Measurements from ENCODE around the gene KCNAB1. TPM values are rescaled to one million over a fixed set of nuclear protein-coding genes. Genes with fewer than 3 reads are reported as not detected.

KCNAB1 gene
- total and polyA plus RNA-seq, 4 donors, result 0.76 to 2.8 (median 1.0) TPM

DNA sequence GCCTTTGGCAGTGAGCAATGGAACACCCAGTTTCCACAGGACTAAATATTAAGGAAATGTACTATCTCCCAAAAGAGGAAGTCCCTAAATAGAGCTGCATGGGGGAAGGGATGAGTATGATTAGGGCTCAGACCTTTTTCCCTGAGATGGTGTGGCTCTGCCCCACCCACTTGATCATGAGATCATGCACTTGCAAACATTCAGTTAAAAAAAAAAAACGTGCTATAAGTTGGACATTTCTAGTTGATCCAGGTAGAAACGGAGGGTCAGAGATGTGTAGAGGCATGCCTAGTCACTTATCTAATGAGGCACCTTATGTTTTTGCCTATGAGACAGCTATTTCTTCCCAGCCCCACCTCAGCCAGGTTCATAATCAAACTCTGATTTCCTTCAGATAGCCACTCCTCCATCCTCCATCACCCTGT lies 459.1 kb downstream of the KCNAB1 start:
- Histone ChIP-seq H3K4me1 (ENCODE audit: control insufficient read depth in 4 of 4, insufficient read depth in 4 of 4, low read length in 3 of 4) (no peaks in the 10 kb centered on the region), H3K36me3 (ENCODE audit: control insufficient read depth in 4 of 4, insufficient read depth in 3 of 4, low read depth in 1 of 4, low read length in 3 of 4) (no peaks in the 10 kb centered on the region), H3K27me3 (ENCODE audit: control insufficient read depth in 4 of 4, insufficient read depth in 4 of 4, low read length in 3 of 4) (no peaks in the 10 kb centered on the region), H3K9ac (ENCODE audit: low read depth in 1 of 2, low read length in 2 of 2) (no peak overlapping the region), H3K4me3 (ENCODE audit: low read depth in 1 of 3, low read length in 3 of 3) (no peak overlapping the region), H3K27ac (ENCODE audit: low read depth in 1 of 2, low read length in 2 of 2) (no peak overlapping the region), H3K9me3 (ENCODE audit: control insufficient read depth in 4 of 4, low read length in 3 of 4) (no peaks in the 10 kb centered on the region)
- DNase-seq (ENCODE audit: low spot score), result no peak
- TF ChIP-seq RAD21 (IDR thresholded peaks at IDR 0.05) (no peak), GABPA (IDR thresholded peaks at IDR 0.05 in 1 of 2, conservative IDR thresholded peaks at IDR 0.05 in 1 of 2) (no peak), YY1 (IDR thresholded peaks at IDR 0.05) (no peak), JUND (IDR thresholded peaks at IDR 0.05) (no peak), SP1 (IDR thresholded peaks at IDR 0.05) (no peak)
- WGBS, result 56% methylated on average over 2 of the region's 2 CpGs

GRCh38 chr3:156581033-156581432 lies 460.7 kb downstream of the KCNAB1 start:
- Histone ChIP-seq H3K4me3 (ENCODE audit: low read depth in 1 of 3, low read length in 3 of 3) (no peak overlapping the region), H3K9me3 (ENCODE audit: control insufficient read depth in 4 of 4, low read length in 3 of 4) (no peaks in the 10 kb centered on the region), H3K27ac (ENCODE audit: low read depth in 1 of 2, low read length in 2 of 2) (no peak overlapping the region), H3K9ac (ENCODE audit: low read depth in 1 of 2, low read length in 2 of 2) (no peak overlapping the region), H3K27me3 (ENCODE audit: control insufficient read depth in 4 of 4, insufficient read depth in 4 of 4, low read length in 3 of 4) (no peaks in the 10 kb centered on the region), H3K36me3 (ENCODE audit: control insufficient read depth in 4 of 4, insufficient read depth in 3 of 4, low read depth in 1 of 4, low read length in 3 of 4) (no peaks in the 10 kb centered on the region), H3K4me1 (ENCODE audit: control insufficient read depth in 4 of 4, insufficient read depth in 4 of 4, low read length in 3 of 4) (no peaks in the 10 kb centered on the region)
- TF ChIP-seq ZBTB33 (IDR thresholded peaks at IDR 0.05) (no peak), HNF4G (IDR thresholded peaks at IDR 0.05) (no peak), RAD21 (IDR thresholded peaks at IDR 0.05) (no peak), SP1 (IDR thresholded peaks at IDR 0.05) (no peak), HNF4A (conservative IDR thresholded peaks at IDR 0.05) (no peak), RXRA (IDR thresholded peaks at IDR 0.05) (no peak), FOXA2 (IDR thresholded peaks at IDR 0.05) (no peak)
- TF ChIP-seq, protein P1, sequence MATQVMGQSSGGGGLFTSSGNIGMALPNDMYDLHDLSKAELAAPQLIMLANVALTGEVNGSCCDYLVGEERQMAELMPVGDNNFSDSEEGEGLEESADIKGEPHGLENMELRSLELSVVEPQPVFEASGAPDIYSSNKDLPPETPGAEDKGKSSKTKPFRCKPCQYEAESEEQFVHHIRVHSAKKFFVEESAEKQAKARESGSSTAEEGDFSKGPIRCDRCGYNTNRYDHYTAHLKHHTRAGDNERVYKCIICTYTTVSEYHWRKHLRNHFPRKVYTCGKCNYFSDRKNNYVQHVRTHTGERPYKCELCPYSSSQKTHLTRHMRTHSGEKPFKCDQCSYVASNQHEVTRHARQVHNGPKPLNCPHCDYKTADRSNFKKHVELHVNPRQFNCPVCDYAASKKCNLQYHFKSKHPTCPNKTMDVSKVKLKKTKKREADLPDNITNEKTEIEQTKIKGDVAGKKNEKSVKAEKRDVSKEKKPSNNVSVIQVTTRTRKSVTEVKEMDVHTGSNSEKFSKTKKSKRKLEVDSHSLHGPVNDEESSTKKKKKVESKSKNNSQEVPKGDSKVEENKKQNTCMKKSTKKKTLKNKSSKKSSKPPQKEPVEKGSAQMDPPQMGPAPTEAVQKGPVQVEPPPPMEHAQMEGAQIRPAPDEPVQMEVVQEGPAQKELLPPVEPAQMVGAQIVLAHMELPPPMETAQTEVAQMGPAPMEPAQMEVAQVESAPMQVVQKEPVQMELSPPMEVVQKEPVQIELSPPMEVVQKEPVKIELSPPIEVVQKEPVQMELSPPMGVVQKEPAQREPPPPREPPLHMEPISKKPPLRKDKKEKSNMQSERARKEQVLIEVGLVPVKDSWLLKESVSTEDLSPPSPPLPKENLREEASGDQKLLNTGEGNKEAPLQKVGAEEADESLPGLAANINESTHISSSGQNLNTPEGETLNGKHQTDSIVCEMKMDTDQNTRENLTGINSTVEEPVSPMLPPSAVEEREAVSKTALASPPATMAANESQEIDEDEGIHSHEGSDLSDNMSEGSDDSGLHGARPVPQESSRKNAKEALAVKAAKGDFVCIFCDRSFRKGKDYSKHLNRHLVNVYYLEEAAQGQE (IDR thresholded peaks at IDR 0.05), result no peak
- no peak for DNase-seq (ENCODE audit: low spot score)
- WGBS, result 96% methylated on average over 4 of the region's 4 CpGs

DNA sequence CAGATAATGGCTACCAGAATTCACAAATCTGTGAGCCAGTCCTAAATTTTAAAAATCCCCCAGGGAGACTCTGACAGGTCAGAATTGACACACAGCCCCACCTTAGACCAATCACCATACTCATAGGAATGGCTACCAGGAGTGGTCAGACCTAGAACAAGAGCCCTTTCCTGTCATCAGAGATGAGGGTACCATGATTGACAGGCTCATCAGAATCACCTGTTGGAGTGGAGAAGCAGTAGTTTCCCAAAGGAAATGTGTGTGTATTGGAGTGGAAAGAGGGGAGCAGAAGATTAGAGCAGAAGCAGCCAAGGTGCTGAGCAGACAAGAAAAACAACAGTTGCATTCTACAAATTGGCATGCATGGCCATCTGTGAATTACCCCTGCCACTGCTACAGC lies 461.6 kb downstream of the KCNAB1 start:
- H3K27ac ChIP-seq (ENCODE audit: low read depth in 1 of 2, low read length in 2 of 2), result no peak overlapping the region
- H3K36me3 ChIP-seq (ENCODE audit: control insufficient read depth in 4 of 4, insufficient read depth in 3 of 4, low read depth in 1 of 4, low read length in 3 of 4), result no peaks in the 10 kb centered on the region
- no peaks in the 10 kb centered on the region for H3K27me3 ChIP-seq (ENCODE audit: control insufficient read depth in 4 of 4, insufficient read depth in 4 of 4, low read length in 3 of 4)
- H3K9me3 ChIP-seq (ENCODE audit: control insufficient read depth in 4 of 4, low read length in 3 of 4), result no peaks in the 10 kb centered on the region
- no peak overlapping the region for H3K4me3 ChIP-seq (ENCODE audit: low read depth in 1 of 3, low read length in 3 of 3)
- H3K4me1 ChIP-seq (ENCODE audit: control insufficient read depth in 4 of 4, insufficient read depth in 4 of 4, low read length in 3 of 4), result peaks cover 0 to 4% (median 0%) of the 10 kb centered on the region in 4 donors
- no peak for TF ChIP-seq ATF3 (IDR thresholded peaks at IDR 0.05)
- no peak for TF ChIP-seq HNF4G (IDR thresholded peaks at IDR 0.05)
- no peak for TF ChIP-seq FOXA2 (IDR thresholded peaks at IDR 0.05)
- TF ChIP-seq TAF1 (conservative IDR thresholded peaks at IDR 0.05), result no peak
- no peak overlapping the region for H3K9ac ChIP-seq (ENCODE audit: low read depth in 1 of 2, low read length in 2 of 2)
- no peak for DNase-seq (ENCODE audit: low spot score)

Measured in liver (tissue), 9 donors.